Activated CD8-positive, alpha-beta memory T cell treated with anti-CD3 and anti-CD28 coated beads, Interleukin-2, amount 50 U/mL, for 1 hour (primary cell): Measurements from ENCODE around the gene FAM111A.
"Not testable (repeated sequence)": the region's sequence is repeated elsewhere in the genome, so short reads cannot be mapped to it uniquely, and the experiment has no call there.

Experiments used
- DNase-seq: peaks from one replicate; pipeline ENCODE4 v3.0.0-alpha.2; 2020; ENCODE audit errors: extremely low read depth

The FAM111A gene, protein sequence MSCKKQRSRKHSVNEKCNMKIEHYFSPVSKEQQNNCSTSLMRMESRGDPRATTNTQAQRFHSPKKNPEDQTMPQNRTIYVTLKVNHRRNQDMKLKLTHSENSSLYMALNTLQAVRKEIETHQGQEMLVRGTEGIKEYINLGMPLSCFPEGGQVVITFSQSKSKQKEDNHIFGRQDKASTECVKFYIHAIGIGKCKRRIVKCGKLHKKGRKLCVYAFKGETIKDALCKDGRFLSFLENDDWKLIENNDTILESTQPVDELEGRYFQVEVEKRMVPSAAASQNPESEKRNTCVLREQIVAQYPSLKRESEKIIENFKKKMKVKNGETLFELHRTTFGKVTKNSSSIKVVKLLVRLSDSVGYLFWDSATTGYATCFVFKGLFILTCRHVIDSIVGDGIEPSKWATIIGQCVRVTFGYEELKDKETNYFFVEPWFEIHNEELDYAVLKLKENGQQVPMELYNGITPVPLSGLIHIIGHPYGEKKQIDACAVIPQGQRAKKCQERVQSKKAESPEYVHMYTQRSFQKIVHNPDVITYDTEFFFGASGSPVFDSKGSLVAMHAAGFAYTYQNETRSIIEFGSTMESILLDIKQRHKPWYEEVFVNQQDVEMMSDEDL

DNA sequence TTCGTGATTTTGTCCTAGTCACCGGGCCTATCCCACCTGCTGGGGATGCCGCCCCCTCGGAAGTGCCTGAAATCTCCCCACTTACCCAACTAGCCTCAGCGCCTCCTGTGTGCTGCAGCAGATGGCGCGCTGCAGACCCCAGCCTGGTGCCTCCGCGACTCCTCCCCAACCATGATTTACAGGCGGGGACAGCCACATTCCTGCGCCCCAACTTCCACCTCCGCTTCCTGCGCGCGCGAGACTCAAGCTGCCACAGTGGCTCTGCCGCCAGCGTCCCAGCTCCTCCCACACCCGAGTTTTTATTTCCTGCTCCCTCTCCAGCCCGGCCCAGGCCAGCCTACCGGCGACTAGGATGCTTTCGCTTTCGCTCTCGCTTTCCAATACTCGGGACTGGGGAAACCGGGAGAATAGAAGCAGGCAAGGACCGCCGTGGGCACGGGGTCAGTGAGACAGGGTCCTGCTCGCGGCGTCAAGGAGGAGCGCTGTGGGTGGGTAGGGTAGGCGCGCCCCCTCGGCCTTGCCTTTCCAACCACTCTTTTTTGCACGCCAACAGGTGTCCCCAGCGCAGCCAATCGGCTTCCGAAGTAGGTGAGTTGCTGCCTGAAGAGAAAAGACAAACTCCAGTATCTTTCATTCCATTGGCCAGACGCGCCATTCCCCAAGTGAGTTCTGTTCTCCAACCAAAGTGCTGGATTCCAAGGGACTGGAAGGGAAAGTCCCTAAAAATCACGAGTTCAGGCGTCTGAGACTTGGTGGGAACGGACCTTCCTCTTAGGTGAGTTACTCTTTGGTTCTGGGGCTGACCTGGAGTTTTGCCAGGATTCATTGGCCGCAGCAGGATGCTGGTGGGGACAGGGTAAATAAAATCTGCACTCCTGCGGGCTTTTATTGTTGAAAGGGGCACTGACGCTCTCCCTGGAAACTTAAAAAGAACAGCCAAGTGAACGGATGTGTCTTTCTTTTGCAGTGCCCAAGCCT lies at the start of gene FAM111A:
Gene FAM111A (plus strand): TSS at position 327 of the 978 bp plus-strand sequence. CDS start 6,017 bp downstream, outside the sequence.
- peak; percentile 65 for DNase-seq

DNA sequence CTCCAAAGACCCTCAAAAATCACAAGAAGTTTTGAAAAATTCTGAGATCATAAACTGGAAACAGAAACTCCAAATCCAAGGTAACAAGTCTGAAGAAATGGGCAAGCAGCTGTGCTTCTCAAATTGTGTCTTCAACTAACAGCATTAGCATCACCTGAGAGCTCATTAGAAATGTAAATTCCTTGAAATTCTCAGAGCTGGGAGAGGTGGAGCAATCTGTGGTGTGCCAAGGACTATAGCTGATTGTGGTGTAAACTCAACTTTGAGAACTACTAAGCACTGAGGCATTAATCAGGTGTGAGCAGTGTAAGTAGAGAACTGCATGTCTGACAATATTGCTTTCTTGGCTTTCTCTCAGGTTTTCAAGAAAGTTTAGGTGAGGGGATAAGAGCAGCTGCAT lies 49.1 kb upstream of the FAM111A start:
- DNase-seq: not testable (repeated sequence)

DNA sequence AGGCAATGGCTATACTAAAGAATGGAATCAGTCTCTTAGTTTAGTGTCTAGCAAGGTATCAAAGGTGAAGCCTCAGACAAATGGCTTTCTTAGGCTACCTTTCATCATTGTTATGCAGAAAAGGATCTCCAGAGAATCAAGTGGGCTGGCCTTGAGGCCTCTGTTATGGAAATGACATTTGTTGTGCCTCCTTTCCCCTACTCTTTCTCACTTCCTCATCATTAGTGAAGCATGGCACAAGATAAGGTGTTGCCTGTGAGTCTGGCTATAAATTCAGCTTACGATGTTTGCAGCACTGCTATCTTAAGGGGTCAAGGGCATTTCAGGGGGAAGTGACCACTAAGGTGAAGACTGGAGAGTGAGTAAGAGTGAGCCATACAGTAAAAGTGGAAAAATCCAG lies 47.4 kb upstream of the FAM111A start:
- DNase-seq: not testable (repeated sequence)

DNA sequence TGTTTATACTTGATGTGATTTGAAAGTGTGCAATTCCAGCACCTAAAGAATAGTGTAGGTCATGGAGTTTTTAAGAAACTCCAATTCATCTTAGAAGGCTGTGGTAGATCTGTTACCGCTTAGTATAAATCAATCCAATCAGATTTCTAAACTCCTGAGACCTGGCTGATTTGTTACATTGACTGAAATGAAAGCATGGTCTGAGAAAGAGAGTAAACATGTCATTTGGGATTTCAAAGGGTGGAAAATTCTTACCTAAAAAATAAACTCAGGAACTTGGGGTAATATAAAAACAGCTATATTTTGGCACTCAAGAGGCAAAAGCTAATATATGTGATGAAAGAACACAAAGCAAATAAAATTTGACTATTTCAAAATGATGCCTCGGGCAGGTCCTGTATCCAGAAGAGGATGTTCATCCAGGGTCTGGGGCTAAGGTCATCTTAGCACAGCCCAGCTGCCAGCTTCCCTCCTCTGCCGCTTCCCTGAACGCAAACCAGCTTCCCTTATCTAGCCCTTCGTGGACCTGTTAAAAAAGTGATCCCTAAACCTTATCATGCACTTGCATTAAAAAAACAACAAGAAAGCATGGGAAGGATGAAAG lies 46.6 kb upstream of the FAM111A start:
- DNase-seq: not testable (repeated sequence)

DNA sequence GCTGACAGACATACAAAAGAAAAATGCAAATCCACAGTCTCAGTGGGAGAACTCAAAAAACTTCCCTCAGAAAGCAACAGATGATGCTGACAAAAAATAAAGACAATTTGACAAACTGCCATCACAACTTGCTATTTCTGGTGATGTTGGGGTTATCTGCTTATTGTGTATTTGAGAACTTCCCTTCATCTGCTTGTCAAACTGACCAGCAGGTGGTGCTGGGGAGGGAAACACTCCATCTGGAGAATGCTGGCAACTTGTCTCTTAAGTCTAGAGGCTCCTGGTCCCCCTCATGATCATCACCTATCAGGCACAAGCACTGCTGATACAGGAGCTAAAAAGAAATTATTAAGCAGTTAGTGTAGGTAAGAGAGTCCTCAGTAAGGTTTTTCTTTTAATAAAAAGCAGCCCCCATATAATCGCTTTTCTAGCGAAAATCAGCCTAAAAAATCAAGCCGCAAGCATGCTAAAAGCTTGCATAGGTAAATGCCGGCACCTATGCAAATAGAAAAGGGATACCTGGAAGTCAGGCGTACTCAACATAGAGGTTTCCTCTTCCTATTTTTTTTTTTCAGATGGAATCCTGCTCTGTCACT lies 45.4 kb upstream of the FAM111A start:
- DNase-seq: peak; percentile 8

DNA sequence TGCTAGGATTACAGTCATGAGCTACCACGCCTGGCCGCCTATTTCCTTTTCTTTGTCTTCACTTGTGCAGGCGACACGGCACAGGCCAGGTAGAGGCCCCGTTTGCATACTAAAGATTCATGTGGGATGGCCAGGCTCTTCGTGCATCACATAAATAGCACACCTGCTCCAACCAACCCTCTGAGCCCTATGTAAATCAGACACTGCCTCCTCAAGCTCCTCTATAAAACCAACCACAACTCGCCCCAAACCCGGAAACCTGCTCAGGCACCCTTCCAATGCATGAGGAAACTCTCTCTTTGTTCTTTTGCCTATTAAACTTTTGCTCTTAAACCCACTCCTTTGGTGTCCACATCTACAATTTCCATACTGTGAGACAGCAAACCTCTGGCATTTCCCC lies 44.7 kb upstream of the FAM111A start:
- DNase-seq: not testable (repeated sequence)

DNA sequence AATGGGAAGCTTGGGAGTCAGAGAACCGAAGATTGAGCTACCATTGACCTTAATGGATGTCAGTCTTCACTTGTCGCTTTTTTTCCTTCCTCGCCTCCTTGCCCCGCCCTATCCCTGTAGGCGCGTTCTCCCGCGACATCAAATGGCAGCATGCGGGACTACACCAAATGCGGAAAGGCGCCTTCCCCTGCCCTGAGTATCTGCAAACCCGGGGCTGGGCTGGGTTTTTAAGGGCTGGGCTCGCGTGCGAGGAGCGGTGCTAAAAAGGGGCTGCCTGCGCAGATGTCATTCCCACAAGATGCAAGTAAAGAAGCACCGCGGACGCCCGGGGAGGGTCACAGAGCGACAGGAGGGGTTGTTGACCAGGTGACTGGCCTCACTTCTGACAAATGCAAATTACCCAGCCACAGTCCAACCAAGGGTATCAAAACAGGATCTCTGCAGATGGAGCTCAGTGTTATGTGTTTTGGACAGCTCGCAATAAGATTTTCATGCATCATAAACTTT lies 40.3 kb upstream of the FAM111A start:
- DNase-seq: peak; percentile 1

DNA sequence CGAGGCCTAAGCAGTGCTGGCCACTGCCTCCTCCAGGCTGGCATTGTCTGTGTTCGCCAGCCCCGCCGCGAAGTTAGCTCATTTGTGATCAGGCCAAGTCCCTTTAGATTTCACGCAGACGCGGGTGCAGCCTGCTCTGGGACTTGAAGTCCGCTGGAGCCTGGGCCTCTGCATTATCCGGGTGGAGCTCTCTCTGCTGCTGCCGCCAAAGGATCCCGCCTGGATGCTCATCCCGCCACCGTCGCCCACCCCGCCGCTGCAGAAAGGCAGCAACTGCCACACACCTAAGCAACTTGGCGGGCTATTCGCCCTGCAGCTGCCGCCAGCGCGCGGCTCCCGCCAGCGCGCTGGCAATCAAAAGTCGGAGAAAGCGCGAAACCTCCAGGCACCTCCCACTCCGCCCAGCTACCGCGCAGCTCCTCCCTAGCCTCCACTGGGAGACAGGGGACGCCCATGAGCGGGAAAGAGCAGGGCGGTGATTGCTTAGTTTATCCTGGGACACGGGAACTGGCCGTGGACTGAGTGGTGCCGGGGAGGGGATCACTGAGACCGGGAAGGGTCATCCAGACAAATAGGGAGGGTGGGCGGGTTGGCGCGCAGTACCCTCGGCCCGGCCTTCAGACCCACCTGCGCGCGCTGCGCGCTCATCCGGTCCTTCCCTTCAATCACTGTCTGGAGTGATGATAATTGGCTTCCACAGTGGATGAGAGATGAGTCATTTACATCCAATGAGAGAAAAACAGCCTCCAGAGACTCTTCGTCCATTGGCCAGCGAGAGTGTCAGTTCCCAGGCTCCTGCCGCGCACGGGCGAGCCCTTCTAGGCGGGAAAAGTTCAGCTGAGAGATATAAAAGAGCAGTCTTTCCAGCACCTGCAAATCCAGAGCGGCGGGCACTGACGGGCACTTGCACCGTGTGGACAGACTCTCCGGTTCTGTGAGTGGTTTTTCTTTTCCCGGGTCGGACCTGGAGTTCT lies 36.0 kb upstream of the FAM111A start, which contains the start of gene FAM111B:
Gene FAM111B (plus strand): TSS at position 875 of the 974 bp plus-strand sequence. CDS start 2,389 bp downstream, outside the sequence.
- DNase-seq: peak; percentile 7

DNA sequence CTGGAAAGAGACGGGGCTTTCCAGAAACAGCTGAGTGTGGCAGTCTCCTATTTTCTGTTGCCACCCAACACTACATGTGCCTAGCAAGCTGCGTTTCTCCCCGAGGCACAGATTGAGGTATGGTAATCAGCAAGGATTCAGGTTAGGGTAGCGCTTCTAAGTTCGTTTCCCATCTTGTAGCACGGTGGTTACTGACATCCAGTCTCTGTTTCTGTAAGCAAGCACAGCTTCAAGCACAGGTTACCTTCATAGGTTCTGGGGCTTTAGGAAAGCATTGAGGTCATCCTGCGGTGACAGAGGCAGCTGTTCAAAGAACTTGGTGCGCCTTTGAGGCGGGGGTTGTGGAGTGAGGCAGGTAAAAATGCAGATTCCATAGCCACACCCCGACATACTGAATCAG lies 34.9 kb upstream of the FAM111A start:
- DNase-seq: not testable (repeated sequence)

DNA sequence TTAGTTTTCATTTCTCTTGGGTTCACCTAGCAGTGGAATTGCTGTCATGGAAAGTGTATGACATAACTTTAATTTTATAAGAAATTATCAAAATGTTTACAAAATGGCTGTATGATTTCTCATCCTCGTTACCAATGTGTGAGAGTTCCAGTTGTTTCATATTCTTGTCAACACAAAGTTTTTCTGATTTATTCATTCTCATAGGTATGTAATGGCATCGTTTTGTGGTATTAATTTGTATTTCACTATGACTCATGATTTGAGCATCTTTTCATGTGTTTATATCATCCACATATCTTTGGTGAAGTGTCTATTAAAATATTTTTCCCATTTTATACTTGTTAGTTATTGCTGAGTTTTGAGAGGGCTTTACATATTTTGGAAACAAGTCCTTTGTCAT lies 30.2 kb upstream of the FAM111A start:
- no peak for DNase-seq

DNA sequence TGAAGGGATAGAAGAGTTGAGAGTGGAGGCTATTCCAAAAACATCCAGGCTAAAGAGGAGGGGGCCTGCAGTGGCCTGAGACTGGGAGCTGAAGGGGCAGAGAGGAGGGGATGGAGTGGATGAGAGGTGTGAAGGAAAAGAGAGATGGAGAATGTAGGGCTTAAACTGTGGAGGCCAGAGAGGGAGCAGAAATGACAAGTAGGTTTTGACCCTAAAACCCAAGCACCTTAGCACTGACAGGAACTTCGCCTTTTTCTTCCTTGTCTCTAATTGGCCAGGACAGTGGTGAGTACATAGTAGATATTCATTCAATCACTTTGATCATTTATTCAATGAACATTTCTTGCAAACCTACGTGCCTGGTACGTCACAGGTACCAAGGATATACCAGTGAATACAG lies 28.3 kb upstream of the FAM111A start:
- no peak for DNase-seq

DNA sequence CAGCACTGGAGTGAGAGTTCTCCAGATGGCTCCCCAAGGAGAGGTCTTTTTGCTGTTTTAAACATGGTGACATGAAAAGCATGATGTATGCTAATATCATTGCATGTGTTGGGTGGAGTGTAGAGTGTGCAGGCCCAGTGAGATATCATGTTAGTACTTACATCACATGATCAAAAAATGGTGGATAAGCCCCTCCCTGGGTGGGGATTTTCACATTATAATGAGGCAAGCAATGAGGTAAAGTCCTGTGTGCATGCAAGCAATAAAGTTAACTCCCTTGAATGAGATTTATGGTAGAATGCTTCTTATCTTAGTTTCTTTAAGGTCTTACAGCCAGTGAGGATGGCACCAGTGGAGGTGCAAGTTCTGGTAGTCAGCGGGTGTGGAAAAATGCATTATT lies 27.1 kb upstream of the FAM111A start:
- DNase-seq: no peak

DNA sequence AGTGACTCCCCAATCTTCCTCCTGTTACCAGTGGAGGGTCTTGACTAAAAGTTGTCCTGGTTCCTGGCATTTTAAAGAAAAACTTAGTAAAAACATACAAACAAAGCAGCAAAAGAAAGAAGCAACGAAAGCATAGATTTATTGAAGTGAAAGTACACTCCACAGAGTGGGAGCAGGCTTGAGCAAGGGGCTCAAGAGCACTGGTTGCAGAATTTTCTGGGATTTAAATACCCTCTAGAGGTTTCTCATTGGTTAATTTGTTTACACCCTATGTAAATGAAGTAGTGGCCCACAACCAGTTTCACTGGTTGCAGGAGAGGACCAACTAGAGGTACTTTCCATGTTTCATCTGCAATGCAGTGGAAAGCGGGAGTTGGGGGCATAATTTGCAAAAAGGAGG lies 24.9 kb upstream of the FAM111A start:
- no peak for DNase-seq

DNA sequence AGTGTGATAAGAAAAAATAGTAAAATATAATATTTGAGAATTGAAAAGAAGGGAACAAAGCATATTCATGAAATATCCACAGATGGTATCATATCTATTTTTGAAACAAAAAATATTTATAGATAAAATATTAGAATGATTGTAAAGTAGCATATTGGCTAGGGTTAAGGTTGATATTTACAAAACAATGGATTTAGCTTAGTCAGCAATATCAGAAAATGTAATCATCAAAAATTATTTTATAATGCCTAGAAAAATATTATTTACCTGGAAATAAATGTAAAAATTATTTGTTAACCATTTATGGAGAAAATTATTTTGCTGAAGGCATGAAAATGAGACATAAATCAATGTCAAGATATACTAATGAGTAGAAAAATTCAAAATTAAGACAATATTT lies 22.8 kb upstream of the FAM111A start:
- DNase-seq: no peak

DNA sequence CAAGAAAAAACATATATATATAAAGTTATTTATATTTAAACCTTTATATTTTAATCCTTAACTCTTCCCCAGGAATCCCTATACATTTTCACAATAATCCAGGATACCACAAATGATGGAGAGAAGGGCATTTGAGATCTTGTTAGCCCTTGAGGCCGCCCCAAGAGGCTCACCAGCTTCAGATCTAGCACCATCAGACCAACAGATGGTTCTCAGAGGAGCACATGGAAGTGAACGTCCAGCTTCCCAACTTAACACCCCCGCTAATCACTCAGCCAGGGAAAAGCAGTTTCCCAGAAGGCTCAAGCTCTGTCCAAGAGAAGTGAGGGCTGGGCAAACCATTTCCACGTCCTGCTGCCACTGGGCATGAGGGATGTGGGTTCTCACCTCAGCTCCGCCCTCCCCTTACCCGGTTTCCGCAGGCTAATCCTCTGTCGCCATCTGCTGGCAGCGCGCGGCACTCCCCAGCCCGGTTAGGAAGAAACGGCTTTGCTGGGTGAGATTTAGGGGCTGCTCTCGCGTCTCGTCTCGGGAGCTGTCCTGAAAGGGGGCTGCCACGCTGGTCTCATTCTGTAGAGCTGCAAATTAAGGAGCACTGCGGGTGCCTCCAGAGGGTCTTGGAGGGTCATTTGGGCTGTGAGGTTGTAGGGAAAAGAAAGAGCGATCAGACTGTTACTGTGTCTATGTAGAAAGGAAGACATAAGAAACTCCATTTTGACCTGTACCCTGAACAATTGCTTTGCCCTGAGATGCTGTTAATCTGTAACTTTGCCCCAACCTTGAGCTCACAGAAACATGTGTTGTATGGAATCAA lies 6.8 kb upstream of the FAM111A start:
- DNase-seq: peak; percentile 46

DNA sequence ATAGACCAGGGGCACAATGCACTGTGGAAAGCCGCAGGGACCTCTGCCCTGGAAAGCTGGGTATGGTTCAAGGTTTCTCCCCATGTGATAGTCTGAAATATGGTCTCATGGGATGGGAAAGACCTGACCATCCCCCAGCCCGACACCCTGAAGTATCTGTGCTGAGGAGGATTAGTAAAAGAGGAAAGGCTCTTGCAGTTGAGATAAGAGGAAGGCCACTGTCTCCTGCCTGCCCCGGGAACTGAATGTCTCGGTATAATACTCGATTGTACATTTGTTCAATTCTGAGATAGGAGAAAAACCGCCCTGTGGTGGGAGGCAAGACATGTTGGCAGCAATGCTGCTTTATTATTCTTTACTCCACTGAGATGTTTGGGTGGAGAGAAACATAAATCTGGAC lies 6.1 kb upstream of the FAM111A start:
- not testable (repeated sequence) for DNase-seq

DNA sequence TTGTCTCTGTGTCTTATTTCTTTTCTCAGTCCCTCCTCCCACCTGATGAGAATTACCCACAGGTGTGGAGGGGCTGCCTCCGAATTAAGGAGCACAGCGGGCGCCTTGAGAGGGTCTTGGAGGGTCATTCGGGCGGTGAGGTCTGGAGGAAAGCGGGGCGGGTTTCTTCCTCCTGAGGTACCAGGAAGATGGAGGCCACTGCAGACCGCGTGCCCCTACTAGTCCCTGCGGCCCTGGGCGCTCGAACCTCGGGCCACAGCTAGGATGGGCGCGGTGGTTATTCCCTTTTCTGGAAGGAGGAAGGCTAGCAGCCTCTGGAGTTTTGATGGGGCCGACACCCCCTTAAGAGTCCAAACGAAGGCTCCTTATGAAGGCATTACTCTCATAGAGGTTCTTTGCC lies 5.5 kb upstream of the FAM111A start:
- DNase-seq: no peak

DNA sequence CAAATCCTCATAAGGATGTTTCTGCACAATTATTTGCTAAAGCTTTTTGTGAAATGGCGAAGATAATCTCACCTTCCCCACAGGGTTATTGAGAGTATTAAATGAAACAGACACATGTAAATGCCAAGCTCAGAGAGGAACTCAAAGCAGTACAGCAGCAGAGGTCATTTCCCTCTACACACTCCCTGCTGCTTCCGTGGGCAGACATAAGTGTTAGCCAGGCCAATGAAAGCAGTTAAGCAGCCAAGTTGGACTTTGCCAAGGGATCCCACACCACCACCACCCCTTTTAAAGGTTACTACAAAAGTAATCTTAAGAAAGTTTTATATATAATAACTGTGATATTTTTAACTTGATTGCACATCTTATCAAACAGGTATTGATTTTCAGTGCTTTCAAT lies 4.0 kb upstream of the FAM111A start:
- no peak for DNase-seq

DNA sequence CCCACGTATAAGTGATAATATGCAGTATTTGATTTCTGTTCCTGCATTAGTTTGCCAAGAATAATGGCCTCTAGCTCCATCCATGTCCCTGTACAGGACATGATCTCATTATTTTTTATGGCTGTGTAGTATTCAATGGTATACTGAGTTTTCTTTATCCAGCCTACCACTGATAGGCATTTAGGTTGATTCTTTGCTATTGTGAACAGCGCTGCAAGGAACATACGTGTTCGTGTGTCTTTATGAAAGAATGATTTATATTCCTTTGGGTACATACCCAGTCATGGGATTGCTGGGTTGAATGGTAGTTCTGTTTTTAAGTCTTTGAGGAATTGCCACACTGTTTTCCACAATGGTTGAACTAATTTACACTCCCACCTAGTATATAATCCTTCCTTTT lies 1.5 kb upstream of the FAM111A start:
- no peak for DNase-seq
